AG08395 (cell line): ENCODE results near the gene SLF2.
A peak's percentile ranks its signal among the peaks of the same experiment; 100 is the strongest.
"Not testable (repeated sequence)": the region's sequence is repeated elsewhere in the genome, so short reads cannot be mapped to it uniquely, and the experiment has no call there.

Experiments
- DNase-seq: peaks from one replicate; pipeline ENCODE4 v3.0.0; 2012; ENCODE audit warnings: mixed read lengths, low spot score

The SLF2 gene

DNA sequence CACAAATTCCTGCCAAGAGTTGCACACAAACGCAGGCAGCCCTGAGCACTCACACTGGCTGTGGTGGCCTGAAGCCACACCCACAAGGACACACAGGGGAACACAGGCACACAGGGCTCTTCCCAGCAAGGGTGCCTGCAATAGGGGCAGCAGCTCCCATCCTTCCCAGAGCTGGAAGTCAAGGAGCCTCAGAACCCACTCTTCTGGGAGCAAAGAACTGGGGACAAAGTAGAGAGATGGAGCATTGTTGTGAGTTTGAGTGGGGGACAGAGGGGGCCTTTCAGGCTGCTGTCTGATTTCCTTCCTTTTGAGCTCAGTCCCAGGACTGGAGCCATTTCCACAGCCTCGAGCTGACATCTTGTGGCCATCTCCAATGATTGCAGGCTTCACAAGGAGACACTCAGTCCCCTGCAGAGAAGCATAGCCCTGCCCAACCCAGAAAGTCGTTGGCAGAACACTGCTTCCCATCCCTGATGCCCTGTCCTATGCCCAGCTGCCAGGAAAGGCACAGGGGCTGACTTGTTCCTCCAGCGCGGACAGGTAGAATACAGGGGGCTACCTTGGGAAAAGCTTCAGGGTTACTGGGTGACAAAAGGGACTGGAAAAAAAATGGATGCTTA is 34.4 kb upstream of the SLF2 start:
- peak; percentile 88 for DNase-seq

GRCh38 chr10:100879741-100880360 is 32.9 kb upstream of the SLF2 start:
- DNase-seq = no peak

DNA sequence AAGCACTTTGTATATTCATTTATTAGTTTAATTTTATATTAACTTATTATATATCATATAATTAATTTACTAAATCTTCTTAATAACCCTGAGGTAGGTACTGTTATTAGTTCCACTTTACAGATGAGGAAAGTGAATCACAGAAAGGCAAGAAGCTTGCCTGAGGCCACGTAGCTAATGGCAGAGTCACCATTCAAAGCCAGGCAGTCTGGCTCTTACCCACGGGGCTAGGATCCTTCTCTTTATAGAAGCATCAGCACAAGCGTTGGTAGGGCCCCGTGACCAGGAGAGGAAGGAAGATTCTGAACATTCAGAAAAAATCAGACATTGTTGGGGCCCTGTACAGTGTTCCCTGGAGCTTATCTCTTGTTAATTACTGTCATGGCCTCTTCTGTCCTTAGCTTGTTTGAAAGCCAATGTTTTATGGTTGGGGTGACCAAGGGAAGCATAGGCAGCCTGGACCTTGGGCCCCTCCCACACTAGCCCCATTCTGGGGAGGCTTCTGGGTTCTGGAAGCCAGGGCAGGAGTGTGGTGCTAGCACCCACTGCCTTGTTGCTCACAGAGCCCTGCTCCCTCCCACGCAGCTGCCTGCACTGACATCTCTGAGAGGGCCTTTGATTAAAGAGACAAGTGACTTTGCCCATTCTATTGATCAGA is 31.1 kb upstream of the SLF2 start:
- no peak for DNase-seq

DNA sequence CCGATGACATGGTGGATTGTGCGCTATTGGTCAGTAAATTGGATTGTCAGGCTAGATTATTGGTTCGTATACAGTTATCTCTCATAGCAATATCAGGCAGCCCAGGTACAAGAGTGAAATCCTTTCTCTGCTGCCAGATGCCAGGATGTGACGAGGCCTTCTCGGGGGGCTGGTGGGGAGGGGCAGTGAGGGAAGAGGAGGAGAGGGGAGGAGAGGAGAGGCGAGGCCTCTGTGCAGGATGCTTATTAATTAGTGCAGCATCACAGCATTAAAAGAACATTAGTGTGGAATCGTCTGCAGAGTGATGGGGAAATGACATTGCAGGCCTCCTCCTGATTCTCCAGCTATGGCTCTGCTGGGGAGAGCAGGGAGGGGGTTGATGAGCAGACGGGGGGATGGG is 30.5 kb upstream of the SLF2 start:
- DNase-seq = no peak

DNA sequence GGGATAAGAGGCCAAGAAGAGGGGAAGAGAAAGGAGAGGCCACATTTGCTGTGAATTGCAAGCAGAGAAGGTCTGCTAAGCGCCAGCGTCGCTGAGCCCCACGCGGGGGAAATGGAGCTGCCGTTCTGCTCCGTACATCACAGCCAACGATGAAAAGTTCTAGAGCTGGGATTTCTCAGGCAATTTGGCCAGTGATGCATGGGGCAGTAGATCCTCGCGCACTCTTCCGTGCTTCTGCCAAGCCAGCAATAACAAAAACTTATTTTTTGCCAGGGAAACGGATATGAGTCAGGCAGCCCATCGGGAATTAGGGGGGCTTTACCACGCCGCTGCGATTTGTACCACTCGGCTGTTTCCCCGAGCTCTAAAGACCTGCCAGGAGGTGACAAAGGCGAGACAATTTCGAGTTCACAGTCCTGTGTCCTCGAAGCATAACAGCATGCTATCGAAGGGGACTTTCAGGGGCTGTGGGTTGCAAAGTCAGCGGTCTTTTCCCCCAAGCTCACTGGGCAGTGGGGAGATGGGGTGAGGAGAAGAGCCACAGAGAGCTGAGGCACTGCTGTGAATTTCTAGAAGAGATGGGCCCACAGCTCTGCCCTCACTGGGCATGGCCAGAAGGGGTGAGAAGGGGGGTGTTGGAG is 30.0 kb upstream of the SLF2 start:
- DNase-seq = peak; percentile 61

DNA sequence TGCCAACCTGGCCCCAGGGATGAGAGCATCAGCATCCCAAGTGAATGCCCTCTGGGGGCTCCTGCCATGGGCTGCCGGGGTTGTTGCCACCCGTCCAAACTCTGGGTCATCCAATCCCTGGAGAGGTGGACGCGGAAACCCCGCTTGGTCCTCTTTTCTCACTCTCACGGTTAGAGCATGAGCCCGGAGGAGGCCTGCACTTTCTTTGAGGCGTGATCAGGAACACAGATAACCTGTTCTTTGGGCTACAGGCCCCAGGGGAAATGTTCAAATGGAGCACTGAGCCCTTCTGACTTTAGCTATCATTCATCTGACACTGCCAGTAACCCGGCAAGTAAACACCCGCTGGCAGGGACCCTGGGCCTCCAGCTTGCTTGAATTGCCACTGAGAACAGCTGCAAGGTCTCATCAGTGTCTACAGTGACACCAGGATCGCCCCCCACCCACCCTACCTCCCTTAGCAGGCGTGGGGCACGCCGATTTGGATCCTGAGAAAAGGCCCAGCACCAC is 29.4 kb upstream of the SLF2 start:
- DNase-seq = no peak

- not testable (repeated sequence) for DNase-seq
Measured at GRCh38 chr10:100885611-100886010, 27.2 kb upstream of the SLF2 start.

- DNase-seq = no peak
Measured at GRCh38 chr10:100886091-100886490, 26.7 kb upstream of the SLF2 start.

GRCh38 chr10:100886521-100886920 is 26.2 kb upstream of the SLF2 start:
- DNase-seq = no peak

DNA sequence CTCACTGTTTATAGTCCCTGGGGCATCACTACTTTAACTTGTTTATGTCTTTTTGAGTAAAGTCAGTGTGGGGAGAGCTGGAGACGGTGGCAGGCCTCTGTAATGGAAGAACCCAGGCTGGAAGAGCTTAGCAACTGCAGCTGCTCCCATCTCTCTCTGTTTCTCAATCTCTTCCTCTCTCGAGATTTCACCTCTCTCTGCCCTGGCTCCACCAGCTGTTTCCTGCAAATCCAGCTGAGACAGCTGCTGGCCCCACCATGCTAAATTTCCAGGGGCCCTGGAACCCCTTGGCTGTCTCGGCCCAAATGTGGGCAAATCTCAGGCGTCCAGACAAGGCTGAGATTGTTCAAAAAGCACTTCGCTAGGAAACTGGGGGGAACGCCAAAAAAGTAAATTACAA is 25.8 kb upstream of the SLF2 start:
- DNase-seq = no peak

GRCh38 chr10:100887761-100888296 is 24.9 kb upstream of the SLF2 start:
- DNase-seq = no peak

GRCh38 chr10:100888957-100889356 is 23.8 kb upstream of the SLF2 start:
- no peak for DNase-seq

GRCh38 chr10:100889546-100889945 is 23.2 kb upstream of the SLF2 start:
- no peak for DNase-seq

GRCh38 chr10:100890141-100890672 is 22.6 kb upstream of the SLF2 start:
- no peak for DNase-seq

GRCh38 chr10:100890673-100891317 is 22.0 kb upstream of the SLF2 start:
- peak; percentile 96 for DNase-seq

GRCh38 chr10:100894033-100894432 is 18.7 kb upstream of the SLF2 start:
- DNase-seq = no peak

DNA sequence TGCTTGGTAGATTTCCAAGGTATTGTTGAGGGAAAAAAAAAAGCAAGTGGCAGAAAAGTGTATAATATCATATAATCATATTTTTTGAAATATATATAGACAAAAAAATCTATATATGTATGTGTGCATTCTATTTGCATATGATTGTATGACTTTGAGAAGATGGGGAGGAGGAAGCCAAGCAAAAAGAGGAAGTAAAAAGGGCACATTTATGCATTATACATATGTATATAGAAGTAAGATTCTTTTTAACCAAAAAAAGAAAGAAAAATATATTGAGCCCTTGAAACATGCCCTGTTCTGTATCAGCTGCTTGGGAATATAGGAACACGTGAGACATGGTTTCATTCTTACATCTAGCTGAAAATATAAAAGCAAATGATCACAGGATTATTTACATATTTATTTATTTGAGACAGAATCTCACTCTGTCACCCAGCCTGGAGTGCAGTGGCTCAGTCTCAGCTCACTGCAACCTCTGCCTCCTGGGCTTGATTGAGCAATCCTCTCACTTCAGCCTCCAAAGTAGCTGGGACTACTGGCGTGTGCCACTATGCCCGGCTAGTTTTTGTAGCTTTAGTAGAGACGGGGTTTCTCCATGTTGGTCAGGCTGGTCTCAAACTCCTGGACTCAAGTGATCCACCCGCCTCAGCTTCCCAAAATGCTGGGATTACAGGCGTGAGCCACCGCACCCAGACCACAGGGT is 18.0 kb upstream of the SLF2 start:
- no peak for DNase-seq

- no peak for DNase-seq
Measured at GRCh38 chr10:100895346-100895745, 17.4 kb upstream of the SLF2 start.

DNA sequence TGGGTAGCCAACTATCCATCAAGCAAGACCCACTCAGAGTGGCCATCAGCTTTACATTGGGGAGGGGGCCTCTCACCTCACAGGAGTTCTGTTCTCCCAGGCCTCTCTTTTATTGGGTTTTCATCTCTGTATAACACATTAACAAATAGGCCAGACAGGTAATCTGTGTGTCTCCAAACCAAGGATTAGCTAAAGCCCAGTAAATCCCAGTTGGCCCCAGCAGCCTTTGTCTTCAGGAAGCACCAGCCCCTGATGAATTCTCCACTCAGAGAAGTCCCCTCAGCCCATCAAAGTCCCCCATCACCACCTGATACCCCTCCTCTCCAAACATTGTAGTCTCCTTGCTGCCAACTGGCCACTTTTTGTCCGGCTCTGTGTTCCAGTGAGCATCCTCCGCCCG is 16.9 kb upstream of the SLF2 start:
- DNase-seq = no peak

- DNase-seq = no peak
Measured at GRCh38 chr10:100896876-100897461, 15.8 kb upstream of the SLF2 start.

- DNase-seq = no peak
Measured at GRCh38 chr10:100897976-100898375, 14.8 kb upstream of the SLF2 start.
